Stimulated activated naive CD8-positive, alpha-beta T cell treated with anti-CD3 and anti-CD28 coated beads, Interleukin-15, amount 100 ng/mL, for 72 hours (primary cell): ENCODE measurements around the gene SYF2.
A peak's percentile ranks its signal among the peaks of the same experiment; 100 is the strongest.
"Not testable (repeated sequence)": the region's sequence is repeated elsewhere in the genome, so short reads cannot be mapped to it uniquely, and the experiment has no call there.

Experiments used
- ATAC-seq: fragments of 150-1000 bp; cut with Tn5 transposase; 2 replicates; pipeline ENCODE4 v1.10.0; 2021; ENCODE audit warnings: mild to moderate bottlenecking, moderate library complexity
- DNase-seq, 2 donors: peaks; one replicate each; pipeline ENCODE4 v3.0.0; 2021 to 2022
- H3K27ac Mint-ChIP-seq, 2 donors: one replicate each; pipeline ENCODE4 v1.8.0; 2022; ENCODE audit warnings: mild to moderate bottlenecking in 2 of 2, mixed read lengths in 2 of 2, moderate library complexity in 2 of 2
- H3K27me3 Mint-ChIP-seq: one replicate; pipeline ENCODE4 v1.8.0; 2022; ENCODE audit warnings: mixed read lengths
- H3K4me1 Mint-ChIP-seq: one replicate; pipeline ENCODE4 v1.8.0; 2022; ENCODE audit warnings: mild to moderate bottlenecking, mixed read lengths
- H3K4me3 Mint-ChIP-seq, 2 donors: one replicate each; pipeline ENCODE4 v1.8.0; 2022; ENCODE audit warnings: mild to moderate bottlenecking in 2 of 2, mixed read lengths in 2 of 2, moderate library complexity in 1 of 2
- H3K9me3 Mint-ChIP-seq, 2 donors: one replicate each; pipeline ENCODE4 v1.8.0; 2022; ENCODE audit warnings: mixed read lengths in 2 of 2

Gene SYF2

DNA sequence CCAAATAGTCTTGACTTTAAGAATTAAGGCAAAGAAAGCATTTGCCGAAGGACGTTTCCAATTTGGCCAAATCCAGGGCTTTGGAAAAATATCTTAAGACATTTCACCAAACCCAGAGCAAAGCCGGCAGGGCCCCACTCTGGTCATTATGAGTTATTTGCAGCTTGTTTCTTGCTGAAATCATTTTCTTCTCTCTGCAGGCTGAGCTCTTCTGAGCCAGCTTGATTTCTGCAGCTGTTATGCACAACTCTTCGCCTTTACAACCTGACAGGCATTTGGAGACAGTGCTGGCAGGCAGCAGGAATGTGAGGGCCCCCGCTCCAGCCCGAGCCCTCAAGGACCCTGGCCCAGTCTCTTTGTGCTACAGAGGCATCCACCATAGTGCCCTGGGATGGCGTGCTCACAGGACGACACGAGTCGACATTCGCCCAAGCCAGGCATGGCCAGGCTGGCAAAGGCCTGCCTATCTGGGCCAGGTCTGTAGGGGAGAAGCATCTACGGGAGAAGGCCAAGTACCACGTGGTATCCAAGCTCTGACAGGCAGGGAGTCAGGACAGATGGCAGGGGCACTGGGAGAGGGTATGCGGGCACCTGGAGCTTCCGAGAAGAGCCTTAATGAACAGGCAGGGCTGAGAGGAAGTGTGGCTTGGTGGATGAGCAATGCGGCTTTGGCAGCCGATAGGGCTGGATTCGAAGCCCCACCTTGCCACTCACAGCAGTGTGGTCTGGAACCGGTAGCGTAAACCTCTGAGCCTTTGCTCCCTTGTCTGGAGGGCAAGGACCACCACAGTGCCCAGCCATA, 32.3 kb downstream of the SYF2 start:
- DNase-seq (no peak), ATAC-seq (no peak)
- Mint-ChIP-seq H3K27ac (no peak overlapping the region), H3K9me3 (no peaks in the 10 kb centered on the region), H3K4me3 (no peak overlapping the region), H3K27me3 (no peaks in the 10 kb centered on the region), H3K4me1 (peaks cover 26% of the 10 kb centered on the region)

DNA sequence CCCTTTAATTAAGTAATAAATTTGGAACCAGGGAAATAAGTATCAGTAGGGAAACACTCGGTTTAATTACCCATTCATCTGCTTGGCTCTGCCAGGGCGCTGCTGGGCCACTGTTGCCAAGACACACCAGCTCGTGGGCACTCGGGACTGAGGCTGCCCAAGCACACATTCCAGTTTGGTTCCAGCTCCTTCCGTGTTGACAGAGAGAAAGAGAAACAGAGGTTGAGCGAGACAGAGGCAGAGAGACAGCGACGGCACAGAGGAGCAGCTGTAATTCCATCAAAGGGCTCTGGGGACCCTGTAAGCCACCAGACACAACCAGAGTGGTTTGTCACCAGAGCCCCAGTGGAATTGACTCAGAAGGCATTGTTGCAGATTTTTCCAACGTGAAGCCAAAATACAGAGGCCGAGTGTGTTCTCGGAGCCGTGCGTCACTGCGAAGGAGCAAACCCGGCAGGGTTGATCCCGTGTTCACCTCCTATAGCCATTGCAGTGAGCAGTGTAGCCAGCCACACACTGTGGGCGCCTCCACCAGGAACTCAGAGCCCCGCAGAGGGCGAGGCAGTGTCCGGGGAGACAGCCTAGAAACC, 33.5 kb downstream of the SYF2 start:
- peak; percentile 85 for ATAC-seq
- Mint-ChIP-seq H3K4me3 (peak overlapping the region; percentile 21 to 47), H3K27ac (peak overlapping the region; percentile 0 to 38)

DNA sequence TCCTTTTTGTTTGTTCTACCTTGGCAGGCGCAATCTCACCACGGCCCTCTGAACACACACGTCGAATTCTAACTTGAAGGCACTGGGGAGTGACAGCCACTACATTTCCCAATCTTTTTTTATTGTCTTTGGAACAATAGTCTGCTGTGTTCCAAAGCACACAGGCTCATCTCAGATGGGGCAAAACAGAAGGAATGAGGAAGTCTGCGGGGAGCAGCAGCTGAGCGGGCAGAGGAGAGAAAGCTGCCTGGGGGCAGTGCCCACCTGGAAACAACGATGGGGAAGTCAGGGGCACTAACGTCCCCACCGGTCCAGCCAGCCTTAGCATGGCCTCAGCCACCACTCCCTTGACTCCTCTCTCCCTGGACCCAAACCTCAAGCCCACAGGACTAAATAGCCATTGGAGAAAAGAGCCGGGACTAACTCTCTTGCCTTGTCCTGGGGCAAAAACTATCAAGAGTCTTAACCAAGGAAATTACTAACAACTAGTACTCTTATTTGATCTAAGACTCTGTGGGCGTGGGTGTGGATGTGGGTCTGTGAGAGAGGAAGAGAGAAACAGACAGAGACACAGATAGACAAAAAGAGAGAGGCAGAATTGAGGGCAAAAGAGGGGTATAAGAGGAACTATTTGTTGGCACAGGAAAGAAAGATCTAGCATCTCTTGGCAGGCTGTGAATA, 34.2 kb downstream of the SYF2 start:
- H3K27ac Mint-ChIP-seq, result peak overlapping the region; percentile 0 to 38
- no peaks in the 10 kb centered on the region for H3K9me3 Mint-ChIP-seq
- peak overlapping the region; percentile 21 to 47 for H3K4me3 Mint-ChIP-seq
- peaks cover 26% of the 10 kb centered on the region for H3K4me1 Mint-ChIP-seq
- ATAC-seq, result peak; percentile 65
- no peaks in the 10 kb centered on the region for H3K27me3 Mint-ChIP-seq
- peak in 1 of 2 donors; percentile 23 for DNase-seq

More for the DNA sequence above, 33.5 kb downstream of the SYF2 start:
- peaks cover 26% of the 10 kb centered on the region for H3K4me1 Mint-ChIP-seq
- DNase-seq, result peak; percentile 20 to 24
- no peaks in the 10 kb centered on the region for H3K27me3 Mint-ChIP-seq
- no peaks in the 10 kb centered on the region for H3K9me3 Mint-ChIP-seq

DNA sequence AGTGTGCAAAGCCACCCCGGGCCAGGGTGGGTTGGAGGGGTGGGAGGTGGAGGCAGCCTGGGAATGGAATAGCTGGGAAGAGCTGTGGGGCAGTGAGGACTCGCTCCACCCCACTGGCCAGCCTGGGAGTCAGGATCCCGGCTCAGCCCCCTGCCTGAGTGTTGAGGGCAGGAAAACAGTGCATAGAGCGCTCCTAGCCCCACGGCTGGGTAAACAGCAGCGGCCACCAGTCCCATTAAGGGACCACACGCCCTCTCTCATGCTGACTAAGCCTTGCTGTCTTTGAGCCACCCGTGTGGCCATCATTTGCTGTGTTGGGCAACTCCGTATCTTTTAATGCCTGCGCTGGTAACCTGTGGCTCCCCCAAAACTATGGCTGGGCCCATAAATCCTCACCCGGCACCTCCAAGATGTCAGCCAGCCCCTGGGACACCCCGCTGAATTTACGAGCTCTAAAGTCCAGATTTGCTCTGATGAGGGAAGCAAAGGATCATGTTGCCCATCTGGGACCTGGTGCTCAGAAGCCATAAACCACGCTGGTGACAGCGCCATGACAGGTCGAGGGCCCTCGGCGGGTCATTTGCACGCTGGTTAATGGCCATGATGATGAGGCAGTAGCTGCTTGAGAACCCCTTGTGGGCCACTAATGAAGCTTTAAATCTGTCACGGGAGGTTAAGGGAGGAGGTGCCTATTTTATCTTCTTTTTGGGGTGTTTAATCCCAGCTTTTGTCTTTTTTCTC, 34.9 kb downstream of the SYF2 start:
- Mint-ChIP-seq H3K4me1 (peaks cover 26% of the 10 kb centered on the region), H3K9me3 (no peaks in the 10 kb centered on the region), H3K27ac (no peak overlapping the region), H3K4me3 (no peak overlapping the region), H3K27me3 (no peaks in the 10 kb centered on the region)
- DNase-seq (no peak), ATAC-seq (no peak)

DNA sequence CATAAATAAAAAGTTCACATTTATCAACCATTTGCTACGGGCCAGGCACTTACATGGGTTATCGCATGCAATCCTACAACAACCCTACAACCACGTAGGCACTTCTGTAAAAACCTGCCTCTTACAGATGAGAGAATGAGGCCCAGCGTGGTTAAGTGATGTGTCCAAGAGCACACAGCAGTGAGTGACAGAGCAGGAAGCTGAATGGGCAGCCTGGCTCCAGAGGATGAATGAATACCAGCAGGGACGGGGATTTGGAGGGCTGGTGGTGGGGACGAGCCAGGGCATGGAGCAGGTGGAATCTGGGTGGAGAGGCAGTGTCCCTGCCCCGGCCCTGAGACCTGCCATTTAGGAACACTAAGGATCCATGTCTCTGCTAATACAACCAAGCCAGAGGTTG, 35.5 kb downstream of the SYF2 start:
- Mint-ChIP-seq H3K9me3 (no peaks in the 10 kb centered on the region), H3K4me3 (peak overlapping the region in 1 of 2 donors; percentile 4), H3K27ac (peak overlapping the region in 1 of 2 donors; percentile 55), H3K4me1 (peaks cover 26% of the 10 kb centered on the region), H3K27me3 (no peaks in the 10 kb centered on the region)
- DNase-seq (no peak), ATAC-seq (no peak)

DNA sequence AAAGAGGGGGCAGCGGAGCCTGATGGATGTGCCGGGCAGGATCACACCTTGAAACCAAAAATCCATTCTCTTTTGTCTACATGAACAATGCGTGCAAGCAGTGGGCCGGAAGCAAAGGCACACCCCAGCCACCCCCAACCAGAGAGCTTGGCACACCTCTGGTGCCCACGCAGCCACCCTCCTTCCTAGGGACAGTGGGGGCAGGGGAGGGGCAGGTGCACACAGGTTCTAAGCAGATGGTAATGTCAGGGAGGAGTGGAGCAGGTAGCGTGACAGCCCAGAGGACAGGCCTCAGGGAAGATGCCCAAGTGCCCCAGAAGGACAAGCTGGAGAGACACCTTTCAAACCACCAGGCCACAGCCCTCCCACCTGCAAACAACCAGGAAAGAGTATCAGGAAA, 36.5 kb downstream of the SYF2 start:
- Mint-ChIP-seq H3K9me3 (no peaks in the 10 kb centered on the region), H3K27me3 (no peaks in the 10 kb centered on the region), H3K4me1 (peaks cover 26% of the 10 kb centered on the region), H3K27ac (no peak overlapping the region), H3K4me3 (no peak overlapping the region)
- no peak for ATAC-seq
- DNase-seq, result no peak

DNA sequence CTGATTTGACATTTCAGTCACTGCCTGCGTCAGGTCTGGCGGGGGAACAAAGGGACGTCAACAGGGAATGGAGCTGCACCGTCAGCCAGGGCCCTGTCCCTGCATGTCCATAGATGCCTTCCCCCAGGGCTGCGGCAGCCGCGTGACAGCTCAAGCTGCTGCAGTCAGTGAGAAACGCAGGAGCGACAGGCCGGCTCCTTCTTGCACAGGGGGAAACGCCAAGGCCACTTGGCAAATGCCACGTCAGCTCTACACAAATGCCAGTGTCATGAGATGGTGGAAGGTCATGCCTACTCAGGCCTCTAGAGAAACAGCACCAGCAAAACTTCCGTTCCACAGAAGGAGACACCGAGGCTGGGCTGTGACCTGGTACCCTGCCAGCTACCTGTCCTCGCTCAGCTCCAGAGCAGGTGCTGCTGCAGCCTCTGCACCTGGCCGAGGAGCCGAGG, 37.7 kb downstream of the SYF2 start:
- DNase-seq, result no peak
- ATAC-seq, result no peak
- Mint-ChIP-seq H3K4me1 (peaks cover 26% of the 10 kb centered on the region), H3K4me3 (no peak overlapping the region), H3K27ac (no peak overlapping the region), H3K27me3 (no peaks in the 10 kb centered on the region), H3K9me3 (no peaks in the 10 kb centered on the region)

DNA sequence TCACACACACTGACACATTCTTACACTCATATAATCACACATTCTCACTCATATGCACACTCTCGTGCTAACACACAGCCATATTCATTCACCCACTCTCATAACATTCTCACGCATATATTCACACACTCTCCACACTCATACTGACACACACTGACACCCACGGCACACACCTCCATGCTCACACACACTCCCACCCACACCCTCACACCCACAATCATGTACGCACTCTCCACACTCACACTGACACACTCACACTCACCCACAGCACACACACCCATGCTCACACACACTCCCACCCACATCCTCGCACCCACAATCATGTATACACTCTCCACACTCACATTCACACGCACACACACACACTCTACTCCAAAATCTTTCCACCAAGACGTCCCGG, 38.2 kb downstream of the SYF2 start:
- no peaks in the 10 kb centered on the region for H3K9me3 Mint-ChIP-seq

DNA sequence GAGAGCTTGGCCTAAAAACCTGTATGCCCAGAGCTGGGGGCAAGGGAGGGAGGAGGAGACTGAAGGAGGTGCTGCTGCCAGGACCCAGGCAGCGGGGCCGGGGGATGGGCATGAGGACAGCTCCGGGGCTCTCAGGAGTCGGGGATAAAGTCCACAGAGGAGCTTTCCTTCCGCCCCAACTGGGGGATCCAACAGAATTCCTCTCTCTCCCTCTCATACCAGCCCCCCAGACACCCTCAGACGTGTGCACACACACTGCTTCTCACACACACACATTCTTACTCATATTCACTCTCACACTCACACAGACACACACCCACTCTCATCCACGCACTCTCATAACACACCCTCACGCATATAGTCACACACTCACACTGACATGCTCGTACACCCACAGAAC, 39.1 kb downstream of the SYF2 start:
- no peak for ATAC-seq
- H3K9me3 Mint-ChIP-seq, result no peaks in the 10 kb centered on the region
- no peak overlapping the region for H3K27ac Mint-ChIP-seq
- peaks cover 15% of the 10 kb centered on the region for H3K4me1 Mint-ChIP-seq
- H3K27me3 Mint-ChIP-seq, result no peaks in the 10 kb centered on the region
- no peak overlapping the region for H3K4me3 Mint-ChIP-seq
- DNase-seq, result no peak

More for the DNA sequence above, 38.2 kb downstream of the SYF2 start:
- DNase-seq (no peak), ATAC-seq (no peak)
- no peak overlapping the region for H3K4me3 Mint-ChIP-seq
- no peak overlapping the region for H3K27ac Mint-ChIP-seq
- no peaks in the 10 kb centered on the region for H3K27me3 Mint-ChIP-seq
- peaks cover 24% of the 10 kb centered on the region for H3K4me1 Mint-ChIP-seq

DNA sequence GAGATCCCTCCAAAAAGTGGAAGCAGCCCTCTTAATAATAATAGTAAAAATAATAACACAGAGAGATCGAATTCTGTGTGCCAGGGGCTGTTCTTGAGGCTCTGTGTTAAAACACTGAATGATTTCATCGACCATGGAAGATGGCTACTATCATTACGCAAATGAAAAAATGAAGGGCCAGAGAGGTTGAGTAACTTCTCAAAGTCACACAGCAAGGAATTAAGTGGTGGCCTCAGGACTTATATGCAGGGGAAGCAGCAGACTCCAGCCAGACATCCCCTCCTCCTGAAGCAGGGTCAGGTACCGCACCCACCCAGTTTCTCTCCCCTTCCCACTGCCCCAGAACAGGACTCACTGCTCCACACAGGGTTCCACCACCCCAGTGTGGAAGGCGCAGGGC, 40.1 kb downstream of the SYF2 start:
- H3K27ac Mint-ChIP-seq, result no peak overlapping the region
- peaks cover 6% of the 10 kb centered on the region for H3K4me1 Mint-ChIP-seq
- no peaks in the 10 kb centered on the region for H3K9me3 Mint-ChIP-seq
- no peaks in the 10 kb centered on the region for H3K27me3 Mint-ChIP-seq
- ATAC-seq (no peak), DNase-seq (no peak)
- H3K4me3 Mint-ChIP-seq, result no peak overlapping the region

DNA sequence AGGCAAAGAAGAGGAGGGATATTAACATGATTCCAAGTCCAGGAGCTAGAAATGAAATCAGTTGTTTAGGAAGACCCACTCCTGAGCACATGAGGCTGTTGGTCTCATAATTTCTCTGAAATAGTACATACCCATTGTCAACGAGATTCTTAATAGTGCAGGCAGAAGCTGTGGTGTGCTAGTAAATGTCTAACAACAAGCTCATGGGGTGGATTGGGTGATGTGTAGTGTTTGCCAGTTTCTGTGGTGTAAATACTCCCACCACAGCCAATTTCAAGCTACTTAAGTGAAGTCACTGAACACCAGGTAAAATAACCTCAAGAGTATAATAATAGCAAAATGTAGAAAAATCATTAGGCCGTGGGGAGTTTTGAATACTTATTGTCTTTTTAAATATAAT, 42.0 kb downstream of the SYF2 start:
- Mint-ChIP-seq H3K27me3 (no peaks in the 10 kb centered on the region), H3K27ac (no peak overlapping the region), H3K4me3 (no peak overlapping the region), H3K4me1 (peaks cover 14% of the 10 kb centered on the region), H3K9me3 (no peaks in the 10 kb centered on the region)
- no peak for ATAC-seq
- DNase-seq, result no peak

DNA sequence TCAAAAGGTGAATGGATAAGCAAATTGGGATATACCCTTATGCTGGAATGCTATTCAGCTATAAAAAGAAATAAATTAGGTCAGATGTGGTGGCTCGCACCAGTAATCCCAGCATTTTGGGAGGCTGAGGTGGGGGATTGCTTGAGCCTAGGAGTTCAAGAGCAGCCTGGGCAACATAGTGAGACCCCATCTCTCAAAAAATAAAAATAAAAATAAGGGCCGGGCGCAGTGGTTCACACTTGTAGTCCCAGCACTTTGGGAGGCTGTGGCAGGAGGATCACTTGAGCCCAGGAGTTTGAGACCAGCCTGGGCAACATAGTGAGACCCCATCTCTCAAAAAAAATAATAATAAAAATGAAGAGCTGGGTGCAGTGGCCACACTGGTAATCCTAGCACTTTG, 44.4 kb downstream of the SYF2 start:
- H3K4me1 Mint-ChIP-seq, result peaks cover 14% of the 10 kb centered on the region
- not testable (repeated sequence) for H3K4me3 Mint-ChIP-seq, ATAC-seq, DNase-seq, H3K27me3 Mint-ChIP-seq, H3K27ac Mint-ChIP-seq, H3K9me3 Mint-ChIP-seq

DNA sequence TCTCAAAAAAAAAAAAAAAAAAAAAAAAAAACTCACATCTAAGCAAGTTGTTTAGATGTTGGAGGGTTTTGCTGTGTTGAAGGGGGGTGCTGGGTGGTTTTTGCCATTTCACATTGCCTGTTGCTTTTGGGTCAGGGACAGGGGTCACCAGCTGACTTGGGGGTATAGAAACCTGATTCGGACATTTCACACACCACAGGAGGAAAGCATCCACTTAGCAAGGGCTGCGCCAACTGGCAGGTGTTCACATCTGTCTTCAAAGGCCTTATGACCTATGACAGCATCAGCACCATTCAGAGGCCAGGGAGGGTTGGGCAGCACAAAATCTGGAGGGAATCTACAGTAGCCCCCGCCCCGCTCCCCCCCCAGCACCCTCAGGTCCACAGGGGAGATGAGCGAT, 45.2 kb downstream of the SYF2 start:
- no peak for DNase-seq
- Mint-ChIP-seq H3K9me3 (no peaks in the 10 kb centered on the region), H3K4me1 (peaks cover 14% of the 10 kb centered on the region), H3K27me3 (peaks cover 9% of the 10 kb centered on the region), H3K27ac (no peak overlapping the region), H3K4me3 (no peak overlapping the region)
- no peak for ATAC-seq

DNA sequence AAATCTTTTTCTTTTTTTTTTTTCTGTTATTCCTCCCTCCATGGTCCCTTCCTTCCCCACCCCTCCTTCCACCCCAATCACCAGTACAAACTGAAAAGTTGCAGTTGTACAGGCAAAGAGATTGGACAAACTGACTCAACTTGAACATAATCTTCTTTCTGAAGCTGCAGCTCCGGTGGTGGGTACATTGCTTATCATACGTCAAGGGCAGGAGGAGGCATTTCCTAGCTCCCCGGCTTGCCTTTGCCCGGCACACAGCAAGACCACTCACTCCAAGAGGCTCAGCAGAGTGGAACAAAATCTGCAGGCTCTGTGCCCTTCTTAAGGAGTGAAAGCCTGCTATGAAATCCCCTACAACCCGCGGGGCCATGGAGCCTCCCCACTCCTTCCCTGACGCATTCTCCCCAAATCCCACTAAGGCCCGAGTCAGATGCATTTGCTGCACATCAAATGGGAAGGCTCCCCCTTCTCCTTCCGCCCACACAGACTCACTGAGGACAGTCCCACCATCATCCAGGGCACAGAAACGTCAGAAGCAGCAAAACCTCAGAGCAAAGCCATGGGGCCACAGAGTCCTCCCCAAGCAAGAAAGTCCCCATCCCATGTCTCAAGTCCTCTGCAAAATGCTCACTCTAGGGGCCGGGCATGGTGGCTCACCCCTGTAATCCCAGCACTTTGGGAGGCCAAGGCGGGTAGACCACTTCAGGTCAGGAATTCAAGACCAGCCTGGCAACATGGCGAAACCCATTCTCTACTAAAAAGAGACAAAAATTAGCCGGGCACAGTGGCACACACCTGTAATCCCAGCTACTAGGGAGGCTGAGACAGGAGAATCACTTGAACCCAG, 45.9 kb downstream of the SYF2 start:
- DNase-seq, result no peak
- Mint-ChIP-seq H3K27me3 (peaks cover 9% of the 10 kb centered on the region), H3K4me3 (no peak overlapping the region), H3K4me1 (peaks cover 14% of the 10 kb centered on the region), H3K27ac (no peak overlapping the region), H3K9me3 (no peaks in the 10 kb centered on the region)
- ATAC-seq, result no peak
